GM19099 (cell line): ENCODE data around the gene LMBRD2.

Experiments
- POLR2A ChIP-seq: IDR thresholded peaks from 3 replicates; pipeline ENCODE4 v1.6.1; 2011; ENCODE audit warnings: low read depth; ENCODE audit not compliant: insufficient read length; ENCODE audit errors: extremely low read depth

LMBRD2 gene

GRCh38 chr5:36070687-36071571, 80.8 kb downstream of the LMBRD2 start:
- TF ChIP-seq POLR2A = peak; percentile 23

- TF ChIP-seq POLR2A = no peak
Measured at GRCh38 chr5:36068751-36069281, 82.9 kb downstream of the LMBRD2 start.

- no peak for TF ChIP-seq POLR2A
Measured at GRCh38 chr5:36066540-36067210, 85.0 kb downstream of the LMBRD2 start, which contains the start of gene UGT3A2. Gene UGT3A2, minus strand, starts transcription at chr5:36066882. Its CDS starts 93 bp downstream, at chr5:36066789.

- no peak for TF ChIP-seq POLR2A
Measured at GRCh38 chr5:36066001-36066539, 85.6 kb downstream of the LMBRD2 start.

- TF ChIP-seq POLR2A = no peak
Measured at GRCh38 chr5:36060420-36060887, 91.2 kb downstream of the LMBRD2 start.

- TF ChIP-seq POLR2A = no peak
Measured at GRCh38 chr5:36059571-36060419, 91.9 kb downstream of the LMBRD2 start.

- no peak for TF ChIP-seq POLR2A
Measured at GRCh38 chr5:36058776-36059175, 92.9 kb downstream of the LMBRD2 start.

- no peak for TF ChIP-seq POLR2A
Measured at GRCh38 chr5:36057386-36057785, 94.3 kb downstream of the LMBRD2 start.

GRCh38 chr5:36056422-36056821, 95.3 kb downstream of the LMBRD2 start:
- no peak for TF ChIP-seq POLR2A

- TF ChIP-seq POLR2A = no peak
Measured at GRCh38 chr5:36055984-36056383, 95.7 kb downstream of the LMBRD2 start.

GRCh38 chr5:36054647-36055046, 97.0 kb downstream of the LMBRD2 start:
- TF ChIP-seq POLR2A = no peak

GRCh38 chr5:36052538-36052937, 99.1 kb downstream of the LMBRD2 start:
- no peak for TF ChIP-seq POLR2A

- TF ChIP-seq POLR2A = no peak
Measured at GRCh38 chr5:36049949-36050348, 101.7 kb downstream of the LMBRD2 start.
